BLaER1 treated with 17β-estradiol and CSF1 and Interleukin-3, amounts not matched to agents 10 nM and 100 nM (cell line): ENCODE data around the gene HAS3.

Experiments
- H3K27ac ChIP-seq, 11 experiments: shearing (Covaris generic); formaldehyde crosslinking; 2 replicates each; pipeline ENCODE4 v1.8.1; 2022
- H3K27me3 ChIP-seq, 11 experiments: shearing (Covaris generic); formaldehyde crosslinking; 2 replicates each; pipeline ENCODE4 v1.8.1; 2022
- H3K36me3 ChIP-seq, 11 experiments: shearing (Covaris generic); formaldehyde crosslinking; 2 replicates each; pipeline ENCODE4 v1.8.1; 2022
- H3K4me1 ChIP-seq, 10 experiments: shearing (Covaris generic); formaldehyde crosslinking; 2 replicates each; pipeline ENCODE4 v1.8.1; 2022
- H3K4me2 ChIP-seq, 11 experiments: shearing (Covaris generic); formaldehyde crosslinking; 2 replicates each; pipeline ENCODE4 v1.8.1; 2022
- H3K4me3 ChIP-seq, 10 experiments: shearing (Covaris generic); formaldehyde crosslinking; 2 replicates each; pipeline ENCODE4 v1.8.1; 2022
- H3K9ac ChIP-seq, 11 experiments: shearing (Covaris generic); formaldehyde crosslinking; 2 replicates each; pipeline ENCODE4 v1.8.1; 2022
- H3K9me3 ChIP-seq, 11 experiments: shearing (Covaris generic); formaldehyde crosslinking; replicated peaks in 1 of 11; 2 replicates each; pipeline ENCODE4 v1.8.1; 2022
- H4K20me1 ChIP-seq, 11 experiments: shearing (Covaris generic); formaldehyde crosslinking; 2 replicates each; pipeline ENCODE4 v1.8.1; 2022
- Cebpa-rat ChIP-seq, 11 experiments: shearing (Covaris generic); IDR thresholded peaks; 2 replicates each; pipeline ENCODE4 v1.8.1; 2022

Gene HAS3

DNA sequence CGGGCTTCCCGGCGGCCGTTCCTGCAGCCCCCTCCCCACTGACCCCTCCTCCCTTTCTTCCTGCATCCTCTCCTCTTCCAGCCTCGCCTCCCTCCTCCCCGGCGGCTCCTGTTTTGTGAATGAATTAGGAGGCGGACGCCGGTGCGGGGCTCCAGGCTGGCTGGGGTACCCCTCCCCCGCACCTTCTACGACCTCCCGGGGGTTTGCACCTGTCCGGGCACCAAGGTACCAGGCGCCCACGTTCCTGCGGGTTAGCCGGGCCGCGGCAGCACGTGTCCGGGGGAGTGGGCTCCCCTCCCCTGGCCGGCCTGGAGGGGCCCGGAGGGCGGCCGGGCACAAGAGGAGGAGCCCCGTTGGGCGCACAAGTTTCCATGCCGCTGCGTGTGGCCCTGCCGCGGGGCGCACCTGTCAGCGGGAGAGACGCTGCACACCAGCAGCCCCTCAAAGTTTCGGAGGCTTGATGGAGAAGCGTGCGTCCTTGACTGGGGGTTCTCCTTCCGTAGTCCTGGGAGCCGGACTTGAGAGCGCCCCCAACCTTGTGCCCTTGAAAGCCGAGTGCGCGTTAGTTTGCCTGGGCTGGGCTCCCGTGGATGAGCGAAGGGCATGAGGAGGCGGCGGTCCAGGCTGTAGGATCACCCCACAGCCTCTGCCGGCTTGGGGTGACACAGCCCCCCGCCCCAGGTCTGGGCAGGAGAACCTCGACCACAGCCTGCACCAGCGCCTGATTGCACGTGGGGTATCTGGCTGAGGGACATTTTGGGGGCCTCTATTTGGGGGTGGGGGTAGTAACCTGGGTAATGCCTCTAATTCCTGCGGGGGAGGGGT is 1.2 kb downstream of the HAS3 start:
- peaks cover 42 to 62% (median 53%) of the 10 kb centered on the region in 11 experiments for H3K27me3 ChIP-seq
- H3K27ac ChIP-seq: no peak overlapping the region
- peaks cover 13 to 23% (median 19%) of the 10 kb centered on the region in 10 experiments for H3K4me1 ChIP-seq
- H3K9ac ChIP-seq: peak overlapping the region; percentile 39 to 78 (median 66)
- peak overlapping the region; percentile 60 to 76 (median 68) for H3K4me3 ChIP-seq
- no peak for TF ChIP-seq Cebpa-rat (IDR thresholded peaks at IDR 0.05)
- no peaks in the 10 kb centered on the region for H3K9me3 ChIP-seq
- H3K4me2 ChIP-seq: peak overlapping the region; percentile 92 to 100 (median 100)
- H3K36me3 ChIP-seq: peaks cover 7 to 34% (median 23%) of the 10 kb centered on the region in 11 experiments; a peak in 20 of 22 replicates
- H4K20me1 ChIP-seq: peaks cover 48 to 82% (median 61%) of the 10 kb centered on the region in 11 experiments; a peak in 21 of 22 replicates

DNA sequence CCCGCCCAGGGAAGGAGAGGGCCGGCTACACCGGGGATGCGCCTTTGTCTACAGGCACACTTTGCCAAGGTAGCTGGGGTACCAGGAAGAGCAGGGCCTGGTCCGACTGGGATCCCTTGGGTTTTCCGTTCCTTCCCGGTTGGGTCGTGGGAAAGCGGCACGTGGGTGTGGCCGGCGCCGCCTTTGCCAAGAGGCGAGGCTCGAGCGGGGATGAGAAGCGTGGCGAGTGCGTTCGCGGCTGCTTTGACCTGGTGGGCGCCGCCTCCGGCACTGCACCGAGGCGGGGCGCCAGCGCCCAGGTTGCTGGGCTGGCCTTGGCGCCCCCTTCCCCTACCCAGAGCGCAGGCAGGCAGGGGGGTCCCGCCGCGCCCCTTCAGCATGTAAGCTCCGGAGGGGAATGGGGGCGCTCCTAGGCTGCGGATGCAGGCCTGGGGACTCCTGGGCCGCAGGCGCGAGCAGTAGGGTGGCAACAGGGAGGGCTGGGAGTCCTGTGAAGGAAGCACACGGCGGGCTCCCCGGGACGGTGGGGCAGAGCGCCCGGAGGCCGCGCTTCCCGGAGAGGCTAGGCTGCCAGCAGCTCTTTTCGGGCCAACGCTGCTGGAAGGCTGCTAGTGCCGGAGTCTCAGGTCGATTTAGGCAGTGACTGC is 2.0 kb downstream of the HAS3 start:
- Histone ChIP-seq H3K27ac (no peak overlapping the region), H3K4me3 (peak overlapping the region; percentile 60 to 76 (median 68); a peak in 15 of 20 replicates), H3K27me3 (peaks cover 42 to 62% (median 53%) of the 10 kb centered on the region in 11 experiments), H3K4me2 (peak overlapping the region; percentile 92 to 100 (median 100)), H3K36me3 (peaks cover 7 to 42% (median 30%) of the 10 kb centered on the region in 11 experiments; a peak in 20 of 22 replicates), H4K20me1 (peaks cover 55 to 89% (median 68%) of the 10 kb centered on the region in 11 experiments; a peak in 21 of 22 replicates), H3K4me1 (peaks cover 13 to 28% (median 19%) of the 10 kb centered on the region in 10 experiments), H3K9ac (no peak overlapping the region), H3K9me3 (no peaks in the 10 kb centered on the region)
- no peak for TF ChIP-seq Cebpa-rat (IDR thresholded peaks at IDR 0.05)

DNA sequence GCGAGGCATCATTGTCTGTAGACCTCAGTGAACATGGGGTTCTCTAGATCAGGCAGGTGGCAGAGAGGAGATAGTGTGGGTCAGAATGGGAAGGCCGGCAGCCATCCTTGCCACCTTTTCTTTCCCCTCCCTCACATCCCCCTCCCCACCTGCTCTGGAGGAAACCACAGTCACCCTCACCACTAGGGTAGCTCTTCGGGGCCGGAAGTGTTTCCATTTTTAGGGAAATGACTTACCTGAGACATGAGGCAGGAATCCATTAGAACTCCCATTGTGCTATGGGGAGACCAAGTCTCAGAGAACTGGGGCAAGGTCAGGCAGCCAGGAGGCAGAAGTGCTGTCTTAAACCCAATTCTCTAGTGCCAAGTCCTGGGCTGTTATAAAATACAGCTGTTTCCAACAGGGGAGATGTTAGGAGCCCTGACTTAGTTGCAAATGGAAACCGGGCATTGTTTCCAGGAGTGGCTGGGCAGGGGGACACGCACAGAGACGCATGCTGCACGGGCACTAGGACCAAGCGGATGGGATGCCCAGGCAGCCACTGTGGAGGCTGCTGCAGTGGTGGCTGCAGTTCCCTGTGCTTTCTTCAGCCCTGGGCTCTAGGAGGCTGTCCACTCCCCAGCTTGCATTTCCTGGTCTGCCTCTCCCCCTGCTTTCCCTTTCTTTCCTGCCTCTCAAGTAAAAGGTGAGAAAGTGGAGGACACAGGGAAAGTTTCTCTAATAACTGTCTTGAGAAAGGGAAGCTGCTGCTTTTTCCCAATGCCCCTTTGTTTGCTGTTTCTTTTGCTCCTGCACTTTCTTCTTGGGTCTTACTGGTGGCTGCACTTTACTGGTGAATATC is 2.8 kb downstream of the HAS3 start:
- no peaks in the 10 kb centered on the region for H3K9me3 ChIP-seq
- peaks cover 14 to 32% (median 20%) of the 10 kb centered on the region in 10 experiments for H3K4me1 ChIP-seq
- H3K27ac ChIP-seq: no peak overlapping the region
- peaks cover 10 to 48% (median 31%) of the 10 kb centered on the region in 11 experiments; a peak in 20 of 22 replicates for H3K36me3 ChIP-seq
- no peak overlapping the region for H3K9ac ChIP-seq
- H3K4me2 ChIP-seq: peak overlapping the region in 2 of 11 experiments; percentile 100; a peak in 2 of 22 replicates
- H3K4me3 ChIP-seq: no peak overlapping the region
- TF ChIP-seq Cebpa-rat (IDR thresholded peaks at IDR 0.05): no peak
- peaks cover 42 to 62% (median 53%) of the 10 kb centered on the region in 11 experiments for H3K27me3 ChIP-seq
- H4K20me1 ChIP-seq: peaks cover 64 to 98% (median 76%) of the 10 kb centered on the region in 11 experiments; a peak in 21 of 22 replicates

DNA sequence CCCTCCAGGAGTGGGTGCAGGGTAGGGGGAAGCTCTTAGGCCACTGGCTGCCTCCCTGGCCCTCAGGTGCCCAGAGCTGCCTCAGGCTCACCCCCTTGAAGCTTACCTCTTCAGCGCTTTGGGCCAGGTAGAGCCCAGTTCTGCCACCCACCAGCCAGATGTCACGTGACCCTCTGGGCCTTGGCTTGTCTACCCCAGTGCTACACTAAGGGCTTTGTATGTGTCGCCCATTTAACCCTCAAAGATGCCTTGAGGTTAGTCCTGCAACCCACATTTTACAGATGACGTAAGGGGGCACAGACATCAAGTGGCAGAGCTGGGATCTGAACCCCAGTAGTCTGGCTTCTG is 3.4 kb downstream of the HAS3 start:
- no peak overlapping the region for H3K27ac ChIP-seq

DNA sequence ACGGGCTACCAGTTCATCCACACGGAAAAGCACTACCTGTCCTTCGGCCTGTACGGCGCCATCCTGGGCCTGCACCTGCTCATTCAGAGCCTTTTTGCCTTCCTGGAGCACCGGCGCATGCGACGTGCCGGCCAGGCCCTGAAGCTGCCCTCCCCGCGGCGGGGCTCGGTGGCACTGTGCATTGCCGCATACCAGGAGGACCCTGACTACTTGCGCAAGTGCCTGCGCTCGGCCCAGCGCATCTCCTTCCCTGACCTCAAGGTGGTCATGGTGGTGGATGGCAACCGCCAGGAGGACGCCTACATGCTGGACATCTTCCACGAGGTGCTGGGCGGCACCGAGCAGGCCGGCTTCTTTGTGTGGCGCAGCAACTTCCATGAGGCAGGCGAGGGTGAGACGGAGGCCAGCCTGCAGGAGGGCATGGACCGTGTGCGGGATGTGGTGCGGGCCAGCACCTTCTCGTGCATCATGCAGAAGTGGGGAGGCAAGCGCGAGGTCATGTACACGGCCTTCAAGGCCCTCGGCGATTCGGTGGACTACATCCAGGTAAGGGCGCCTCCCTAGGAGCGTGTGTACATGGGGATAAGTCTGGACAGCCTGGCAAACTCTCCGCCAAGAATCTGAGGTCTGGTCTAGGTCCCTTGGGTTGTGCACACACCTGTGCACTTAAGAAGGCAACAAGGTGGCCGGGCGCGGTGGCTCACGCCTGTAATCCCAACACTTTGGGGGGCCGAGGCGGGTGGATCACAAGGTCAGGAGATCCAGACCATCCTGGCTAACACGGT is 4.2 kb downstream of the HAS3 start:
- H3K36me3 ChIP-seq: peaks cover 21 to 62% (median 41%) of the 10 kb centered on the region in 11 experiments
- H4K20me1 ChIP-seq: peaks cover 76 to 100% (median 90%) of the 10 kb centered on the region in 11 experiments; a peak in 21 of 22 replicates
- no peaks in the 10 kb centered on the region for H3K9me3 ChIP-seq
- no peak overlapping the region for H3K27ac ChIP-seq
- no peak overlapping the region for H3K4me2 ChIP-seq
- no peak for TF ChIP-seq Cebpa-rat (IDR thresholded peaks at IDR 0.05)
- peaks cover 21 to 46% (median 28%) of the 10 kb centered on the region in 10 experiments for H3K4me1 ChIP-seq
- H3K4me3 ChIP-seq: no peak overlapping the region
- H3K27me3 ChIP-seq: peaks cover 42 to 52% (median 49%) of the 10 kb centered on the region in 11 experiments
- H3K9ac ChIP-seq: no peak overlapping the region

More for the DNA sequence above, 3.4 kb downstream of the HAS3 start:
- Histone ChIP-seq H3K27me3 (peaks cover 42 to 59% (median 52%) of the 10 kb centered on the region in 11 experiments), H3K9me3 (no peaks in the 10 kb centered on the region), H3K36me3 (peaks cover 14 to 54% (median 33%) of the 10 kb centered on the region in 11 experiments; a peak in 20 of 22 replicates), H3K4me1 (peaks cover 14 to 38% (median 23%) of the 10 kb centered on the region in 10 experiments), H4K20me1 (peaks cover 70 to 100% (median 82%) of the 10 kb centered on the region in 11 experiments; a peak in 21 of 22 replicates), H3K4me3 (no peak overlapping the region), H3K4me2 (no peak overlapping the region), H3K9ac (no peak overlapping the region)
- TF ChIP-seq Cebpa-rat (IDR thresholded peaks at IDR 0.05): no peak

DNA sequence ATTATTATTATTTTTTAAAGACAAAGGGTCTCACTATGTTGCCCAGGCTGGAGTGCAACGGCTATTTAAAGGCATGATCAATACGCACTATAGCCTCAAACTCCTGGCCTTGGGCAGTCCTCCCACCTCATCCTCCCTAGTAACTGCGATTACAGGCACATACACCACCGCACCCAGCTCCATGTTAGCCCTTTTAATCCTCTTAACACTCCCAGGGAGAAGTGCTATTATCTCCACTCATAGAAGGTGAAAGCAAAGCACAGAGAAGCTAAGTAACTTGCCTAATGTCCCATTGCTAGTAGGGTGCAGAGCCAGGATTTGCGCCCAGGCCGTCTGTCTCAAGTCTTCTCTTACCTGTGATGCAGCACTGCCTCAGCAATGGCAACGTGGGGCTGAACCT is 5.0 kb downstream of the HAS3 start:
- Histone ChIP-seq H3K9me3 (no peaks in the 10 kb centered on the region), H3K9ac (no peak overlapping the region), H3K36me3 (peaks cover 28 to 69% (median 48%) of the 10 kb centered on the region in 11 experiments), H3K4me3 (no peak overlapping the region), H3K4me1 (peaks cover 21 to 50% (median 32%) of the 10 kb centered on the region in 10 experiments), H3K4me2 (no peak overlapping the region), H3K27ac (no peak overlapping the region), H4K20me1 (peaks cover 83 to 100% (median 98%) of the 10 kb centered on the region in 11 experiments; a peak in 21 of 22 replicates), H3K27me3 (peaks cover 37 to 45% (median 41%) of the 10 kb centered on the region in 11 experiments)
- TF ChIP-seq Cebpa-rat (IDR thresholded peaks at IDR 0.05): no peak

DNA sequence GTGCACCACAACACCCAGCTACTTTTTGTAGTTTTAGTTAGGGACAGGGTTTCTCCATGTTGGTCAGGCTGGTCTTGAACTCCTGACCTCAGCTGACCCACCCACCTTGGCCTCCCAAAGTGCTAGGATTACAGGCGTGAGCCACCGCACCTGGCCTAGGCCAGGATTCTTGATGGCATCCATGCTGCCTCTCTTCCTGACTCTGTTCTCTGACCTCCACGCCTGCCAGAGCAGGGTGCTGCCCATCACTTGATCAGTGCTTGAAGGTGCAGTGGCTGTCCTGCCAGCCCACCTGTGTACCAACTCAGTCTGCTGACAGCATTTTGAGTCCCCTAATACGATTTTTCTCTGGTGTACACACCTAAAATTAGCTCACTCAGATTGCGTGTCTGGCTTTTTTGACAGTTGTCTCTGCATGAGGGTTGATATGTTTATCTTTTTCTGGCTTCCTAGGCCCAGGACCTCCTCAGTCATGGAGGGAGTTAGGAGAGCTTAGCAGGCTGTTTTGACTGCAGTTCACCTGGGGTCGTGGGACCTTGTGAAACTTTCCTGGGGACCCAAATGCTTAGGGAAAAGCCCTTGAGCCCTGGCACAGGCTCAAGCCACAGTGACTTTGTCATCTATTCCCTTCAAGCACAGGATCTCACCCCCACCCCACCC is 5.9 kb downstream of the HAS3 start:
- 0 out of 22 replicates have a peak overlapping the region, but pooled peaks of 1 of the 11 experiments have one; percentile 7 for H3K9ac ChIP-seq
- no peak for TF ChIP-seq Cebpa-rat (IDR thresholded peaks at IDR 0.05)
- H3K4me3 ChIP-seq: no peak overlapping the region
- H3K9me3 ChIP-seq: no peaks in the 10 kb centered on the region
- H3K27ac ChIP-seq: no peak overlapping the region
- H3K4me2 ChIP-seq: no peak overlapping the region
- H4K20me1 ChIP-seq: peaks cover 78 to 100% (median 98%) of the 10 kb centered on the region in 11 experiments; a peak in 21 of 22 replicates
- peaks cover 27 to 36% (median 32%) of the 10 kb centered on the region in 11 experiments for H3K27me3 ChIP-seq
- H3K4me1 ChIP-seq: peaks cover 17 to 54% (median 28%) of the 10 kb centered on the region in 10 experiments
- H3K36me3 ChIP-seq: peaks cover 37 to 79% (median 57%) of the 10 kb centered on the region in 11 experiments
